Astrocyte (in vitro differentiated cells and primary cell): ENCODE measurements around the gene RTP1. TPM values are rescaled to one million over a fixed set of nuclear protein-coding genes. Genes with fewer than 3 reads are reported as not detected.

ENCODE experiments used
- DNase-seq: peaks from one replicate; pipeline ENCODE4 v3.0.0-alpha.2; 2010; ENCODE audit warnings: low read depth
- FAIRE-seq: peaks from 2 replicates; lab custom pipeline; 2011; peaks lifted over from hg19 to GRCh38; lab: Jason Lieb, UNC
- H2AFZ ChIP-seq: 2 replicates; pipeline ENCODE4 v1.6.0; 2012; ENCODE audit warnings: low read depth, low read length, inconsistent platforms
- H3K27ac ChIP-seq: 2 replicates; pipeline ENCODE4 v1.5.1; 2011; ENCODE audit warnings: low read depth, low read length, inconsistent platforms
- H3K27me3 ChIP-seq: 2 replicates; pipeline ENCODE4 v1.6.0; 2011; ENCODE audit warnings: low read length, inconsistent platforms; ENCODE audit not compliant: insufficient read depth
- H3K36me3 ChIP-seq: 2 replicates; pipeline ENCODE4 v1.5.1; 2011; ENCODE audit warnings: low read length, inconsistent platforms; ENCODE audit not compliant: insufficient read depth
- H3K4me1 ChIP-seq: 2 replicates; pipeline ENCODE4 v1.5.1; 2011; ENCODE audit warnings: low read length, inconsistent platforms; ENCODE audit not compliant: insufficient read depth
- H3K4me2 ChIP-seq: 2 replicates; pipeline ENCODE4 v1.6.0; 2012; ENCODE audit warnings: low read length, inconsistent platforms
- H3K4me3 ChIP-seq: 2 replicates; pipeline ENCODE4 v1.5.1; 2011; ENCODE audit warnings: low read depth, mild to moderate bottlenecking, low read length, inconsistent platforms; ENCODE audit not compliant: insufficient read depth
- H3K79me2 ChIP-seq: 2 replicates; pipeline ENCODE4 v1.6.0; 2012; ENCODE audit warnings: mild to moderate bottlenecking, low read length, inconsistent platforms; ENCODE audit not compliant: insufficient read depth
- H3K9ac ChIP-seq: 2 replicates; pipeline ENCODE4 v1.6.0; 2012; ENCODE audit warnings: mild to moderate bottlenecking, low read length, inconsistent platforms
- H3K9me3 ChIP-seq: 2 replicates; pipeline ENCODE4 v1.5.1; 2012; ENCODE audit warnings: low read depth, mild to moderate bottlenecking, low read length, inconsistent platforms; ENCODE audit not compliant: insufficient read depth
- H4K20me1 ChIP-seq: 2 replicates; pipeline ENCODE4 v1.6.0; 2012; ENCODE audit warnings: low read length, inconsistent platforms; ENCODE audit not compliant: insufficient read depth
- H3K27ac Mint-ChIP-seq: one replicate; pipeline ENCODE4 v1.8.0; 2021; ENCODE audit warnings: mild to moderate bottlenecking, mixed read lengths; ENCODE audit not compliant: unreplicated experiment
- H3K27me3 Mint-ChIP-seq: one replicate; pipeline ENCODE4 v1.8.0; 2021; ENCODE audit warnings: low read depth, mixed read lengths; ENCODE audit not compliant: unreplicated experiment
- H3K36me3 Mint-ChIP-seq: one replicate; pipeline ENCODE4 v1.8.0; 2021; ENCODE audit warnings: low read depth, mixed read lengths; ENCODE audit not compliant: unreplicated experiment
- H3K4me1 Mint-ChIP-seq: one replicate; pipeline ENCODE4 v1.8.0; 2021; ENCODE audit warnings: low read depth, mixed read lengths; ENCODE audit not compliant: unreplicated experiment
- H3K4me3 Mint-ChIP-seq: one replicate; pipeline ENCODE4 v1.8.0; 2021; ENCODE audit warnings: mild to moderate bottlenecking, moderate library complexity, mixed read lengths; ENCODE audit not compliant: unreplicated experiment
- H3K9me3 Mint-ChIP-seq: one replicate; pipeline ENCODE4 v1.8.0; 2021; ENCODE audit warnings: mild to moderate bottlenecking, mixed read lengths; ENCODE audit not compliant: unreplicated experiment
- EZH2 ChIP-seq: IDR thresholded peaks from 2 replicates; pipeline ENCODE4 v1.6.1; 2012; ENCODE audit warnings: mild to moderate bottlenecking, low read length, inconsistent platforms; ENCODE audit not compliant: insufficient read depth
- total RNA-seq: library from RNA; stranded (reverse); gene quantifications from 2 replicates; pipeline ENCODE4 v1.2.1, GENCODE V29; 2021
- TF ChIP-seq, protein P1 (sequence below): IDR thresholded peaks from 2 replicates; pipeline ENCODE4 v1.5.1; 2011; ENCODE audit warnings: low read depth, mild to moderate bottlenecking, inconsistent platforms, low read length, moderate library complexity; ENCODE audit not compliant: insufficient read depth

The RTP1 gene
- total RNA-seq, 1 donor from 2014 or later: not detected

DNA sequence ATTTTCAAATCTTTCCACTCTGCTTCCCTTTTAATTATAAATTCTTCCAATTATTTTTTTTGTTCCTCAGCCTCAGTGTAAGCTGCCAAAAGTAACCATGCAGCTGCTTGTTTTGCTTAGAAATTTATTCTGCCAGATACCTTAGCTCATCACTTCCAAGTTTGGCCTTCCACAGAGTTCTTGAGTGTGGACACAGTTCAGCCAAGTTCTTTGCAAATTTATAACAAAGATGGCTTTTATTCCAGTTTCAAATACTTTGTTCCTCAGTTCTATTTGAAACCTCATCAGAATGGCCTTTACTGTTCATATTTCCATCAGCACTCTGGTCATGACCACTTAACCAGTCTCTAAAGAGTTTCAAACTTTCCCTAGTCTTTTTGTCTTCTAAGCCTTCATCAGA, 10.3 kb downstream of the RTP1 start:
- Histone ChIP-seq H3K4me3 (no peak overlapping the region), H3K9me3 (peaks cover 9% of the 10 kb centered on the region), H3K36me3 (no peaks in the 10 kb centered on the region), H3K9ac (no peak overlapping the region), H3K27me3 (peaks cover 2% of the 10 kb centered on the region), H4K20me1 (no peaks in the 10 kb centered on the region), H2AFZ (no peak overlapping the region), H3K4me2 (peak overlapping the region; percentile 16), H3K27ac (peak overlapping the region; percentile 14), H3K4me1 (peaks cover 19% of the 10 kb centered on the region), H3K79me2 (no peaks in the 10 kb centered on the region)
- TF ChIP-seq, protein P1, sequence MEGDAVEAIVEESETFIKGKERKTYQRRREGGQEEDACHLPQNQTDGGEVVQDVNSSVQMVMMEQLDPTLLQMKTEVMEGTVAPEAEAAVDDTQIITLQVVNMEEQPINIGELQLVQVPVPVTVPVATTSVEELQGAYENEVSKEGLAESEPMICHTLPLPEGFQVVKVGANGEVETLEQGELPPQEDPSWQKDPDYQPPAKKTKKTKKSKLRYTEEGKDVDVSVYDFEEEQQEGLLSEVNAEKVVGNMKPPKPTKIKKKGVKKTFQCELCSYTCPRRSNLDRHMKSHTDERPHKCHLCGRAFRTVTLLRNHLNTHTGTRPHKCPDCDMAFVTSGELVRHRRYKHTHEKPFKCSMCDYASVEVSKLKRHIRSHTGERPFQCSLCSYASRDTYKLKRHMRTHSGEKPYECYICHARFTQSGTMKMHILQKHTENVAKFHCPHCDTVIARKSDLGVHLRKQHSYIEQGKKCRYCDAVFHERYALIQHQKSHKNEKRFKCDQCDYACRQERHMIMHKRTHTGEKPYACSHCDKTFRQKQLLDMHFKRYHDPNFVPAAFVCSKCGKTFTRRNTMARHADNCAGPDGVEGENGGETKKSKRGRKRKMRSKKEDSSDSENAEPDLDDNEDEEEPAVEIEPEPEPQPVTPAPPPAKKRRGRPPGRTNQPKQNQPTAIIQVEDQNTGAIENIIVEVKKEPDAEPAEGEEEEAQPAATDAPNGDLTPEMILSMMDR: no peak
- no peak for TF ChIP-seq EZH2
- FAIRE-seq (peak; percentile 45), DNase-seq (peak; percentile 29)
- peaks cover 16% of the 10 kb centered on the region for H3K27me3 Mint-ChIP-seq
- peaks cover 9% of the 10 kb centered on the region for H3K4me1 Mint-ChIP-seq
- peaks cover 2% of the 10 kb centered on the region for H3K36me3 Mint-ChIP-seq
- no peak overlapping the region for H3K27ac Mint-ChIP-seq
- peaks cover 16% of the 10 kb centered on the region for H3K9me3 Mint-ChIP-seq
- no peak overlapping the region for H3K4me3 Mint-ChIP-seq

DNA sequence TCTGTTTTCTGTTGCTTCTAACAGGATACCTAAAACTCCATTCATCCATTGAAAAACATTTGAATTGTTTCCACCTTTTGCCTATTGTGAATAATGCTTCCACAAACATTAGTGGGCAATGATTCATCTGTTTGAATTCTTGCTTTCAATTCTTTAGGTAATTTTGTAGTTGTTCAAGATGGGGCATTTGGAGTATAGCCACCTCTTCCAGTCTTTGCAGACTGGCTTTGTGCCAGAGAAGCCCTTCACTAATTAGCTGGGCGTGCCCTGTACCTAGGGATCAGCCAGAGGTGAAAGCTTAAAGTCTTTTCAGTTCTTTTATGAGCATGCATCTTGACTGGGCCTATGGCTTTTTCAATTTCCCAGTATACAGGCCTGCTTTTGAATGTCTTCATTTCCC, 10.9 kb downstream of the RTP1 start:
- no peaks in the 10 kb centered on the region for H3K79me2 ChIP-seq
- H3K4me3 ChIP-seq: no peak overlapping the region
- H3K4me2 ChIP-seq: peak overlapping the region; percentile 16
- peaks cover 9% of the 10 kb centered on the region for H3K9me3 ChIP-seq
- DNase-seq (peak; percentile 83), FAIRE-seq (peak; percentile 92)
- no peaks in the 10 kb centered on the region for H4K20me1 ChIP-seq
- Mint-ChIP-seq H3K9me3 (peaks cover 16% of the 10 kb centered on the region), H3K36me3 (peaks cover 2% of the 10 kb centered on the region), H3K4me1 (peaks cover 9% of the 10 kb centered on the region), H3K4me3 (no peak overlapping the region), H3K27ac (no peak overlapping the region), H3K27me3 (peaks cover 13% of the 10 kb centered on the region)
- H3K27ac ChIP-seq: peak overlapping the region; percentile 14
- no peak overlapping the region for H3K9ac ChIP-seq
- no peak overlapping the region for H2AFZ ChIP-seq
- no peak for TF ChIP-seq EZH2
- TF ChIP-seq, protein P1: no peak
- no peaks in the 10 kb centered on the region for H3K36me3 ChIP-seq
- H3K27me3 ChIP-seq: no peaks in the 10 kb centered on the region
- H3K4me1 ChIP-seq: peaks cover 19% of the 10 kb centered on the region

DNA sequence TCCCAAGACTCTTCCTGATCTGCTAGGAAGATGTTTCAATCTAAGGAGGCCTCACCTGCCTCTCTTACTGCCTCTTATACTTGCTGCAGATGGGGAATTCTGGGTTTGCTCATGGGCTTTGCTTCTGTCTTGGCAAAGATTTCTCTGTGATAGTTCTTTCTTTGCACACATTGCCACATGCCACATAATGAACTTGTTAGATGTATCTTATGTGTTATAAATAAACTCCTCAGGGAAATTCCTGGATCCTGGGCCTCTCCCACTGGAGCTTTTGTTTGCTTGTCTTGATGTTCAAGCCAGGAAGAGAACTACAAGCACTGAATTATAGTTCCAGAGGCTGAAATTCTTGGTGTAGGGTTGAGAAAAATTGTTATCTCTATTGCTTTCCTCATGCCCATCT, 12.2 kb downstream of the RTP1 start:
- no peak overlapping the region for H3K4me3 Mint-ChIP-seq
- H3K4me1 Mint-ChIP-seq: peaks cover 9% of the 10 kb centered on the region
- no peak for TF ChIP-seq EZH2
- TF ChIP-seq, protein P1: no peak
- H3K9me3 ChIP-seq: peaks cover 9% of the 10 kb centered on the region
- H3K9me3 Mint-ChIP-seq: peaks cover 16% of the 10 kb centered on the region
- no peaks in the 10 kb centered on the region for H3K36me3 Mint-ChIP-seq
- no peak overlapping the region for H2AFZ ChIP-seq
- H3K4me3 ChIP-seq: no peak overlapping the region
- H3K9ac ChIP-seq: no peak overlapping the region
- FAIRE-seq (no peak), DNase-seq (no peak)
- peaks cover 19% of the 10 kb centered on the region for H3K4me1 ChIP-seq
- H3K36me3 ChIP-seq: no peaks in the 10 kb centered on the region
- no peaks in the 10 kb centered on the region for H3K79me2 ChIP-seq
- no peak overlapping the region for H3K4me2 ChIP-seq
- peaks cover 11% of the 10 kb centered on the region for H3K27me3 Mint-ChIP-seq
- no peaks in the 10 kb centered on the region for H3K27me3 ChIP-seq
- no peak overlapping the region for H3K27ac Mint-ChIP-seq
- no peaks in the 10 kb centered on the region for H4K20me1 ChIP-seq
- no peak overlapping the region for H3K27ac ChIP-seq
